NB4 (cell line): ENCODE data around the gene KRTAP20-1.

Source experiments
- POLR2A ChIP-seq: IDR thresholded peaks from 2 replicates; pipeline ENCODE4 v1.6.1; 2011; ENCODE audit warnings: mild to moderate bottlenecking; ENCODE audit not compliant: insufficient read length; ENCODE audit errors: extremely low read depth
- TF ChIP-seq, protein P1 (sequence below): IDR thresholded peaks from one replicate; pipeline ENCODE4 v1.5.1; 2012; ENCODE audit warnings: low read depth, low read length
- TF ChIP-seq, protein P2 (sequence below): IDR thresholded peaks from 2 replicates; pipeline ENCODE4 v1.6.1; 2011; ENCODE audit warnings: low read depth, low read length

DNA sequence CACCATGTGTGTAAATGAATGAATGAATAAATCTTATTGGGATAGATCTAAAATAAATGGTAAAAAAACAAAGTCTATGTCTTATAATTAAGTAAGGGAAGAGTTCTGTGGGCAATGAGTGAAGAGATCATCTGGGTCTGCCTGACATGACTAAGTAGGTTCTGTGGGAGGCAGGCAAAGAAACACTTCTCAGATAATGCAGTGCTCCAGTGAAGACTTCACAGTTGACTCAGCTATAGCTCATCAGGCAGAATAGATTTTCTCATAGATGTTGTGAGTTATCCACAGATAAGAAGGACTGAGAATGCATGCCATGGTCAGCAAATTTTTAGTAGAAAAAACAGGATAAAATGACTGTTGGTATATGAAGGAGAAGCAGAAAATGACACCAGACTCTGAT, 38.5 kb upstream of the KRTAP20-1 start:
- TF ChIP-seq POLR2A = no peak
- TF ChIP-seq, protein P1, sequence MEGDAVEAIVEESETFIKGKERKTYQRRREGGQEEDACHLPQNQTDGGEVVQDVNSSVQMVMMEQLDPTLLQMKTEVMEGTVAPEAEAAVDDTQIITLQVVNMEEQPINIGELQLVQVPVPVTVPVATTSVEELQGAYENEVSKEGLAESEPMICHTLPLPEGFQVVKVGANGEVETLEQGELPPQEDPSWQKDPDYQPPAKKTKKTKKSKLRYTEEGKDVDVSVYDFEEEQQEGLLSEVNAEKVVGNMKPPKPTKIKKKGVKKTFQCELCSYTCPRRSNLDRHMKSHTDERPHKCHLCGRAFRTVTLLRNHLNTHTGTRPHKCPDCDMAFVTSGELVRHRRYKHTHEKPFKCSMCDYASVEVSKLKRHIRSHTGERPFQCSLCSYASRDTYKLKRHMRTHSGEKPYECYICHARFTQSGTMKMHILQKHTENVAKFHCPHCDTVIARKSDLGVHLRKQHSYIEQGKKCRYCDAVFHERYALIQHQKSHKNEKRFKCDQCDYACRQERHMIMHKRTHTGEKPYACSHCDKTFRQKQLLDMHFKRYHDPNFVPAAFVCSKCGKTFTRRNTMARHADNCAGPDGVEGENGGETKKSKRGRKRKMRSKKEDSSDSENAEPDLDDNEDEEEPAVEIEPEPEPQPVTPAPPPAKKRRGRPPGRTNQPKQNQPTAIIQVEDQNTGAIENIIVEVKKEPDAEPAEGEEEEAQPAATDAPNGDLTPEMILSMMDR = no peak
- TF ChIP-seq, protein P2, sequence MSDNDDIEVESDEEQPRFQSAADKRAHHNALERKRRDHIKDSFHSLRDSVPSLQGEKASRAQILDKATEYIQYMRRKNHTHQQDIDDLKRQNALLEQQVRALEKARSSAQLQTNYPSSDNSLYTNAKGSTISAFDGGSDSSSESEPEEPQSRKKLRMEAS = no peak
